ENCODE data around the gene EXOC5. TPM values are rescaled to one million over a fixed set of nuclear protein-coding genes. Genes with fewer than 3 reads are reported as not detected.
"Not testable (repeated sequence)": the region's sequence is repeated elsewhere in the genome, so short reads cannot be mapped to it uniquely, and the experiment has no call there.

EXOC5 gene
- total and polyA plus RNA-seq, 8 donors, result 6.5 to 51.8 (median 27.2) TPM

DNA sequence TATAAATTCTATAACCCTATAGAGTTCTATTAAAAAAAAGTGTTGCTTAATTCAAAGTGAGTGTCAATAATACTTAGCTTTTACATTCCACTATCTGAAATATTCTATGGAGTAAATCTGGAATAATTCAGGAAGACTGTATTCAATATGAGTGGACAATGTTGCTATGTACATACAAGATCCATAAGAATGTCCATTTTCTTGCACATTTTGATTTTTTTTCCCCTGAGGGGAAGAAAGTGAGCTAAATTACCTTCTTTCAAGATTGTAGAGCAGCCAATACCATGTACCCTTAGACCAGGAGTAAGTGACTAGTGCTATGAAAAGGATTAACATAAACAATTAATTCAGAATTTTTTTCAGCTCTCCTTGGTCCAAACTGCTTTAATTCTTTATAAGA is 25.4 kb downstream of the EXOC5 start:
- intact Hi-C loops (cut with DNase I; ENCODE audit: low total_unique reads), result no loop called here
- H3K4me1 ChIP-seq, result no peaks in the 10 kb centered on the region
- no peak overlapping the region for H3K4me3 ChIP-seq
- peaks cover 0 to 57% (median 37%) of the 10 kb centered on the region in 4 donors for H3K36me3 ChIP-seq
- no peak for DNase-seq
- H3K27me3 ChIP-seq, result no peaks in the 10 kb centered on the region
- no peak for TF ChIP-seq EP300 (IDR thresholded peaks at IDR 0.05)
- TF ChIP-seq POLR2A (IDR thresholded peaks at IDR 0.05), result no peak
- TF ChIP-seq, protein P1, sequence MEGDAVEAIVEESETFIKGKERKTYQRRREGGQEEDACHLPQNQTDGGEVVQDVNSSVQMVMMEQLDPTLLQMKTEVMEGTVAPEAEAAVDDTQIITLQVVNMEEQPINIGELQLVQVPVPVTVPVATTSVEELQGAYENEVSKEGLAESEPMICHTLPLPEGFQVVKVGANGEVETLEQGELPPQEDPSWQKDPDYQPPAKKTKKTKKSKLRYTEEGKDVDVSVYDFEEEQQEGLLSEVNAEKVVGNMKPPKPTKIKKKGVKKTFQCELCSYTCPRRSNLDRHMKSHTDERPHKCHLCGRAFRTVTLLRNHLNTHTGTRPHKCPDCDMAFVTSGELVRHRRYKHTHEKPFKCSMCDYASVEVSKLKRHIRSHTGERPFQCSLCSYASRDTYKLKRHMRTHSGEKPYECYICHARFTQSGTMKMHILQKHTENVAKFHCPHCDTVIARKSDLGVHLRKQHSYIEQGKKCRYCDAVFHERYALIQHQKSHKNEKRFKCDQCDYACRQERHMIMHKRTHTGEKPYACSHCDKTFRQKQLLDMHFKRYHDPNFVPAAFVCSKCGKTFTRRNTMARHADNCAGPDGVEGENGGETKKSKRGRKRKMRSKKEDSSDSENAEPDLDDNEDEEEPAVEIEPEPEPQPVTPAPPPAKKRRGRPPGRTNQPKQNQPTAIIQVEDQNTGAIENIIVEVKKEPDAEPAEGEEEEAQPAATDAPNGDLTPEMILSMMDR (IDR thresholded peaks at IDR 0.05), result no peak
- no peak for TF ChIP-seq POLR2AphosphoS5 (IDR thresholded peaks at IDR 0.05)
- no peaks in the 10 kb centered on the region for H3K9me3 ChIP-seq
- H3K27ac ChIP-seq, result no peak overlapping the region

DNA sequence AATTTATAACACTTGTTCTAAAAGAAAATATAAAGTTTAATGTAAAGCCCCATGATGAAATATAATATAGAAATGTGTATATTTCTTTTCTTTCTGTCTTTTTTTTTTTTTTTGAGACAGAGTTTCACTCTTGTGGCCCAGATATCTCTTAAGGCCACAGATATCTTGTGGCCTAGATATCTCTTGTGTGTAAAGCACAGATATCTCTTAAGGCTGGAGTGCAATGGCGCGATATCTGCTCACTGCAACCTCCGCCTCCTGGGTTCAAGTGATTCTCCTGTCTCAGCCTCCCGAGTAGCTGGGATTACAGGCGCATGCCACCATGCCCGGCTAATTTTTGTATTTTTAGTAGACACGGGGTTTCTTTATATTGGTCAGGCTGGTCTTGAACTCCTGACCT is 28.6 kb downstream of the EXOC5 start:
- 95 to 99% (median 96%) methylated on average over 7 of the region's 7 CpGs for WGBS, 5 donors
- not testable (repeated sequence) for H3K27me3 ChIP-seq

DNA sequence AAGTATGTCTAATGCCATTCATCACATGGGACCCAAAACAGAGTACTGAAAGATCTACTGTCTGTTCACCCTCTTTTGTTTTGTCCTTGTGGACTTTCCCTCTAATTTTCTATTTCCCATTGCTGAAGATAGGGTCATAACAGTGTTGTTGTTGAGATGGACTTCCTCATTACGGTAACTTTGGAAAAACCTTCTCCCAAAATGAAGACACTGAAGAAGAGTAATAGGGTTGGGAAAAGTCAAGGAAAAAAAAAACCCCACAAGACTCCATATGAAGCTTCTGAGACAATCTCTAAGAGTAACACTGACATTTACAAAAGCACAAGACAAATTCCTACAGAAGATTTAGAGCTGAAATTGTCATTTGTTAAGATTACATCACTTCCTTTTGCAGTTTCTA is 36.7 kb downstream of the EXOC5 start:
- 84 to 100% (median 93%) methylated on average over 1 of the region's 1 CpG for WGBS, 5 donors
- peaks cover 15 to 76% (median 74%) of the 10 kb centered on the region in 4 donors for H3K36me3 ChIP-seq
- intact Hi-C loops (cut with DNase I; ENCODE audit: low total_unique reads), result no loop called here

More for the DNA sequence above, 28.6 kb downstream of the EXOC5 start:
- H3K36me3 ChIP-seq, result peaks cover 0 to 58% (median 38%) of the 10 kb centered on the region in 4 donors
- H3K4me3 ChIP-seq; H3K27ac ChIP-seq; intact Hi-C loops (cut with DNase I; ENCODE audit: low total_unique reads); H3K9me3 ChIP-seq; DNase-seq; H3K4me1 ChIP-seq: not testable (repeated sequence)

DNA sequence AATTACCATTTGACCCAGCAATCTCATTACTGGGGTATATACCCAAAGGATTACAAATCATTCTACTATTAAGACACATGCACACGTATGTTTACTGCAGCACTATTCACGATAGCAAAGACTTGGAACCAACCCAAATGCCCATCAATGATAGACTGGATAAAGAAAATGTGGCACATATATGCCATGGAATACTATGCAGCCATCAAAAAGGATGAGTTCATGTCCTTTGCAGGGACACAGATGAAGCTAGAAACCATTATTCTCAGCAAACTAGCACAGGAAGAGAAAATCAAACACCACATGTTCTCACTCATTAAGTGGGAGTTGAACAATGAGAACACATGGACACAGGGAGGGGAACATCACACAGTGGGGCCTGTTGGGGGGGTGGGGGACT is 40.4 kb downstream of the EXOC5 start:
- H3K27ac ChIP-seq; intact Hi-C loops (cut with DNase I; ENCODE audit: low total_unique reads); H3K4me3 ChIP-seq; H3K9me3 ChIP-seq; H3K27me3 ChIP-seq; H3K4me1 ChIP-seq; DNase-seq: not testable (repeated sequence)
- H3K36me3 ChIP-seq, result peaks cover 15 to 64% (median 57%) of the 10 kb centered on the region in 4 donors
- 84 to 100% (median 96%) methylated on average over 2 of the region's 2 CpGs for WGBS, 5 donors

More for the DNA sequence above, 36.7 kb downstream of the EXOC5 start:
- no peak overlapping the region for H3K27ac ChIP-seq
- no peak overlapping the region for H3K4me3 ChIP-seq
- no peak for TF ChIP-seq POLR2A (IDR thresholded peaks at IDR 0.05)
- TF ChIP-seq, protein P1 (IDR thresholded peaks at IDR 0.05), result no peak
- TF ChIP-seq EP300 (IDR thresholded peaks at IDR 0.05), result no peak
- TF ChIP-seq POLR2AphosphoS5 (IDR thresholded peaks at IDR 0.05), result no peak
- no peaks in the 10 kb centered on the region for H3K27me3 ChIP-seq
- no peak for DNase-seq
- no peaks in the 10 kb centered on the region for H3K4me1 ChIP-seq
- peaks cover 0 to 3% (median 0%) of the 10 kb centered on the region in 4 donors for H3K9me3 ChIP-seq

DNA sequence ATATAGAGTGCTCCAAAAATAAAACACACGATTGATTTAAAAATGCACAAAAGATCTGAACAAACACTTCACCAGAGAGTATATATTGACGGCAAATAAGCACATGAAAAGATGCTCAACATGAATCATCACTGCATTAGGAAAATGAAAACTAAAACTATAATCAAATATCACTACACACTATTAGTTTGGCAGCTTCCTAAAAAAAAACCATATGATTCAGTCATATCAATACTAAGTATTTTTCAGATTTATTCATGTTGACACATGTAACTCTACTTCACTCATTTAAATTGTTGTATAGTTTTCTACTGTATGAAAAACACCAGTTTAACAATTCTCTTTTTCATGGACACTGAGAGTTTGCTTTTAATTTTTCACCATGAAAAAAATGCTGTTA is 41.6 kb downstream of the EXOC5 start:
- no peak for DNase-seq
- Histone ChIP-seq H3K4me1 (no peaks in the 10 kb centered on the region), H3K27me3 (no peaks in the 10 kb centered on the region), H3K36me3 (peaks cover 15 to 57% (median 46%) of the 10 kb centered on the region in 4 donors), H3K9me3 (peaks cover 0 to 3% (median 0%) of the 10 kb centered on the region in 4 donors), H3K4me3 (no peak overlapping the region), H3K27ac (no peak overlapping the region)
- intact Hi-C loops (cut with DNase I; ENCODE audit: low total_unique reads), result no loop called here
- WGBS, 5 donors, result 70 to 78% (median 74%) methylated on average over 2 of the region's 2 CpGs
- TF ChIP-seq POLR2A (IDR thresholded peaks at IDR 0.05) (no peak), POLR2AphosphoS5 (IDR thresholded peaks at IDR 0.05) (no peak), EP300 (IDR thresholded peaks at IDR 0.05) (no peak)
- TF ChIP-seq, protein P1 (IDR thresholded peaks at IDR 0.05), result no peak

Data from stomach (tissue), 9 donors.